Neuron (in vitro differentiated cells): ENCODE measurements around the gene HDAC4.

Experiments
- H2AFZ ChIP-seq: one replicate; pipeline ENCODE4 v1.6.1; 2013; ENCODE audit warnings: low read depth, mild to moderate bottlenecking, inconsistent platforms, low read length, moderate library complexity
- H3K27me3 ChIP-seq: one replicate; pipeline ENCODE4 v1.6.1; 2013; ENCODE audit warnings: low read length; ENCODE audit not compliant: insufficient read depth
- H3K36me3 ChIP-seq: one replicate; pipeline ENCODE4 v1.6.1; 2013; ENCODE audit warnings: low read length; ENCODE audit not compliant: insufficient read depth
- H3K4me1 ChIP-seq: one replicate; pipeline ENCODE4 v1.6.1; 2013; ENCODE audit warnings: low read length; ENCODE audit not compliant: insufficient read depth
- H3K4me3 ChIP-seq: 2 replicates; pipeline ENCODE4 v1.5.1; 2013; ENCODE audit warnings: mild to moderate bottlenecking, low read length, moderate library complexity
- H3K9me3 ChIP-seq: one replicate; pipeline ENCODE4 v1.6.1; 2013; ENCODE audit warnings: low read length

Gene HDAC4

GRCh38 chr2:239345251-239345650 is 55.6 kb downstream of the HDAC4 start:
- Histone ChIP-seq H3K4me1 (no peaks in the 10 kb centered on the region), H3K9me3 (peaks cover 8% of the 10 kb centered on the region), H3K4me3 (no peak overlapping the region), H3K36me3 (peaks cover 8% of the 10 kb centered on the region), H3K27me3 (no peaks in the 10 kb centered on the region), H2AFZ (no peak overlapping the region)

GRCh38 chr2:239344857-239345216 is 56.0 kb downstream of the HDAC4 start:
- H3K4me3 ChIP-seq = no peak overlapping the region
- H2AFZ ChIP-seq = no peak overlapping the region
- H3K9me3 ChIP-seq = peaks cover 10% of the 10 kb centered on the region
- no peaks in the 10 kb centered on the region for H3K27me3 ChIP-seq
- no peaks in the 10 kb centered on the region for H3K4me1 ChIP-seq
- peaks cover 7% of the 10 kb centered on the region for H3K36me3 ChIP-seq

- Histone ChIP-seq H2AFZ (no peak overlapping the region), H3K4me1 (no peaks in the 10 kb centered on the region), H3K27me3 (no peaks in the 10 kb centered on the region), H3K9me3 (peaks cover 10% of the 10 kb centered on the region), H3K36me3 (peaks cover 3% of the 10 kb centered on the region), H3K4me3 (no peak overlapping the region)
These were observed 56.6 kb downstream of the HDAC4 start for GRCh38 chr2:239343946-239344856.

GRCh38 chr2:239343460-239343859 is 57.4 kb downstream of the HDAC4 start:
- Histone ChIP-seq H3K4me1 (no peaks in the 10 kb centered on the region), H3K4me3 (no peak overlapping the region), H3K27me3 (no peaks in the 10 kb centered on the region), H3K9me3 (peaks cover 10% of the 10 kb centered on the region), H2AFZ (no peak overlapping the region), H3K36me3 (peaks cover 3% of the 10 kb centered on the region)

- H3K4me3 ChIP-seq = no peak overlapping the region
- peaks cover 10% of the 10 kb centered on the region for H3K9me3 ChIP-seq
- H2AFZ ChIP-seq = no peak overlapping the region
- H3K4me1 ChIP-seq = no peaks in the 10 kb centered on the region
- peaks cover 3% of the 10 kb centered on the region for H3K36me3 ChIP-seq
- no peaks in the 10 kb centered on the region for H3K27me3 ChIP-seq
These were observed 59.0 kb downstream of the HDAC4 start for GRCh38 chr2:239341840-239342239.

GRCh38 chr2:239341146-239341732 is 59.6 kb downstream of the HDAC4 start:
- peaks cover 10% of the 10 kb centered on the region for H3K9me3 ChIP-seq
- no peak overlapping the region for H3K4me3 ChIP-seq
- H2AFZ ChIP-seq = no peak overlapping the region
- H3K27me3 ChIP-seq = no peaks in the 10 kb centered on the region
- no peaks in the 10 kb centered on the region for H3K4me1 ChIP-seq
- peaks cover 3% of the 10 kb centered on the region for H3K36me3 ChIP-seq

- peaks cover 10% of the 10 kb centered on the region for H3K9me3 ChIP-seq
- H3K27me3 ChIP-seq = no peaks in the 10 kb centered on the region
- peaks cover 3% of the 10 kb centered on the region for H3K36me3 ChIP-seq
- H3K4me1 ChIP-seq = no peaks in the 10 kb centered on the region
- H3K4me3 ChIP-seq = no peak overlapping the region
- no peak overlapping the region for H2AFZ ChIP-seq
These were observed 60.9 kb downstream of the HDAC4 start for GRCh38 chr2:239339726-239340601.

- peaks cover 10% of the 10 kb centered on the region for H3K9me3 ChIP-seq
- H3K27me3 ChIP-seq = no peaks in the 10 kb centered on the region
- no peak overlapping the region for H3K4me3 ChIP-seq
- no peak overlapping the region for H2AFZ ChIP-seq
- H3K36me3 ChIP-seq = peaks cover 3% of the 10 kb centered on the region
- H3K4me1 ChIP-seq = no peaks in the 10 kb centered on the region
These were observed 61.6 kb downstream of the HDAC4 start for GRCh38 chr2:239339241-239339640.

- no peaks in the 10 kb centered on the region for H3K27me3 ChIP-seq
- peaks cover 9% of the 10 kb centered on the region for H3K9me3 ChIP-seq
- H2AFZ ChIP-seq = no peak overlapping the region
- H3K4me3 ChIP-seq = no peak overlapping the region
- H3K36me3 ChIP-seq = no peaks in the 10 kb centered on the region
- H3K4me1 ChIP-seq = no peaks in the 10 kb centered on the region
These were observed 62.8 kb downstream of the HDAC4 start for GRCh38 chr2:239337877-239338484.

- Histone ChIP-seq H3K9me3 (peaks cover 7% of the 10 kb centered on the region), H2AFZ (no peak overlapping the region), H3K36me3 (no peaks in the 10 kb centered on the region), H3K4me3 (no peak overlapping the region), H3K4me1 (no peaks in the 10 kb centered on the region), H3K27me3 (no peaks in the 10 kb centered on the region)
These were observed 63.5 kb downstream of the HDAC4 start for GRCh38 chr2:239337122-239337876.

- Histone ChIP-seq H3K27me3 (no peaks in the 10 kb centered on the region), H3K36me3 (no peaks in the 10 kb centered on the region), H3K4me3 (no peak overlapping the region), H3K9me3 (no peaks in the 10 kb centered on the region), H3K4me1 (peaks cover 20% of the 10 kb centered on the region), H2AFZ (no peak overlapping the region)
These were observed 69.3 kb downstream of the HDAC4 start for GRCh38 chr2:239331560-239331959.

GRCh38 chr2:239330836-239331235 is 70.0 kb downstream of the HDAC4 start:
- Histone ChIP-seq H3K9me3 (no peaks in the 10 kb centered on the region), H3K36me3 (no peaks in the 10 kb centered on the region)

More at GRCh38 chr2:239330836-239331235, 70.0 kb downstream of the HDAC4 start:
- H3K4me1 ChIP-seq = peaks cover 20% of the 10 kb centered on the region
- H2AFZ ChIP-seq = no peak overlapping the region
- H3K27me3 ChIP-seq = no peaks in the 10 kb centered on the region
- no peak overlapping the region for H3K4me3 ChIP-seq
